GM06990 (cell line): Measurements from ENCODE around the gene GDPD5.

Source experiments
- DNase-seq: peaks from one replicate; pipeline ENCODE4 v3.0.0-alpha.2; 2011; ENCODE audit not compliant: insufficient read length; ENCODE audit errors: extremely low read depth
- H3K27me3 ChIP-seq: replicated peaks from 2 replicates; pipeline ENCODE4 v1.6.0; 2011; ENCODE audit warnings: low read length; ENCODE audit not compliant: control insufficient read depth, insufficient read depth
- H3K36me3 ChIP-seq: 2 replicates; pipeline ENCODE4 v1.5.1; 2011; ENCODE audit warnings: low read length; ENCODE audit not compliant: control insufficient read depth, insufficient read depth
- H3K4me3 ChIP-seq: replicated peaks from 2 replicates; pipeline ENCODE4 v1.5.1; 2011; ENCODE audit warnings: low read depth, mild to moderate bottlenecking, control low read depth, low read length
- TF ChIP-seq, protein P1 (sequence below): IDR thresholded peaks from 2 replicates; pipeline ENCODE4 v1.5.1; 2011; ENCODE audit warnings: low read length, control low read depth, mild to moderate bottlenecking, inconsistent platforms; ENCODE audit not compliant: insufficient read depth, poor library complexity, severe bottlenecking

The GDPD5 gene

DNA sequence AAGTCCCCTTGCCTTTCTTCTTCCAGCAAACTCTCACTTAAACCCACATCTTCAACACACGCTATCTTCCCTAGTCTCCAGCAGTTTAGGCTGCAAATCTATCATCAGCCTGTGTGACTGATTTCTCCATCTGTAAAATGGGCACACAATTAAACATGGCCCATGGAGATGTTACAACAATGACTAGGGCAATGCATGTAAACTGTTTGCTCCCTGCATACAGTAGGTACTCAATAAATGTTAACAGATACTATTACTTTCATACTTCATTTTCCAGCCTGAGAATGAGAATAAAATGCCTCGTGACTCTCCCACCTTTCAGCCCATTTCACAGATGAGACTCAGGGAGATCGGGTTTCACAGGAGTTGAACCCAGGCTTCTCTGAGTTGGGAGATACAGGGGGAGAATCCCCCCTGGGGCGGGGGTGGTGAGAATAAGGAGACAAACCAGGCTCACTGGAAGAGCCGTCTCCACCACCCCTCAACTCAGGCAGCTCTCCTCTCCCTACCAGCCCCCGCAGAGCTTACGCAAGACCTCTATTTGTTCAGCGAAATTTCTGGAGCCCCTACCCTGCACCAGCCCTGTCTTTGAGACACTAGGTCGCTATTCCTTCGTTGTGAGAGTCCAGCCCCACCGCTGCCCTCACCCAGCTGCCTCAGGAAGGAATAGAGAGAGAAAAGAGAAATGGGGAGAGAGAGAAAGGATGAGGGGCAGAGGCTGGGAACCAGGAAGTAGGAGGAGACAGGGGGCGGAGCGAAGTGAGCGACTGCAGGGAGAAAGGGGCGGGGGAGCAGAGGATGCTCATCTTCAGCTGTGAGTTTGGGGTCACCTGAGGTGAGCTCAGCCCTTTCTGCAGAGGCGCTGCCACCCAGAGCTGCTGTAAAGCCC, 50.6 kb downstream of the GDPD5 start:
- no peaks in the 10 kb centered on the region for H3K27me3 ChIP-seq
- H3K36me3 ChIP-seq: no peaks in the 10 kb centered on the region; the same call in 1 of the 2 replicates
- TF ChIP-seq, protein P1, sequence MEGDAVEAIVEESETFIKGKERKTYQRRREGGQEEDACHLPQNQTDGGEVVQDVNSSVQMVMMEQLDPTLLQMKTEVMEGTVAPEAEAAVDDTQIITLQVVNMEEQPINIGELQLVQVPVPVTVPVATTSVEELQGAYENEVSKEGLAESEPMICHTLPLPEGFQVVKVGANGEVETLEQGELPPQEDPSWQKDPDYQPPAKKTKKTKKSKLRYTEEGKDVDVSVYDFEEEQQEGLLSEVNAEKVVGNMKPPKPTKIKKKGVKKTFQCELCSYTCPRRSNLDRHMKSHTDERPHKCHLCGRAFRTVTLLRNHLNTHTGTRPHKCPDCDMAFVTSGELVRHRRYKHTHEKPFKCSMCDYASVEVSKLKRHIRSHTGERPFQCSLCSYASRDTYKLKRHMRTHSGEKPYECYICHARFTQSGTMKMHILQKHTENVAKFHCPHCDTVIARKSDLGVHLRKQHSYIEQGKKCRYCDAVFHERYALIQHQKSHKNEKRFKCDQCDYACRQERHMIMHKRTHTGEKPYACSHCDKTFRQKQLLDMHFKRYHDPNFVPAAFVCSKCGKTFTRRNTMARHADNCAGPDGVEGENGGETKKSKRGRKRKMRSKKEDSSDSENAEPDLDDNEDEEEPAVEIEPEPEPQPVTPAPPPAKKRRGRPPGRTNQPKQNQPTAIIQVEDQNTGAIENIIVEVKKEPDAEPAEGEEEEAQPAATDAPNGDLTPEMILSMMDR: no peak
- H3K4me3 ChIP-seq: no peak overlapping the region
- DNase-seq: peak; percentile 28

DNA sequence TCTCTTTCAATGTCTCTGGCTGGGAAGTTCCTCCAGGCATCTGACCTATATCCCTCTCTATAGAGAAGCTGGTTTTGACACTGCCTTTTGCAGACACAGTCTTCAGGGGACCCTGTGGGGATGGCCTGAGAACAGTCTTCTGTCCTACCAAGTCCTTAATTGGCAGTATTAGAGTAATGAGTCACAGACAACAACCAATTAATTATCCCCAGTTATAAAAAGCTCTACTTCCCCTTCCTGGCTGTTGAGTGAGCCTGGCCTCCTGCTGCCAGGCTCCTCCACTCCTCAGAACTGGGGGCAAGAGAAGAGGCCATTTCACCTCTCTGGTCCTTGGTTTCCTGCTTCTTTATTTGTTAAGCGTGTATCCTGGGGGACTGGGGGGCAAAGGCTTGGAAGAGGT, 51.5 kb downstream of the GDPD5 start:
- TF ChIP-seq, protein P1: no peak
- peak; percentile 25 for DNase-seq
- no peaks in the 10 kb centered on the region; the same call in 1 of the 2 replicates for H3K36me3 ChIP-seq

DNA sequence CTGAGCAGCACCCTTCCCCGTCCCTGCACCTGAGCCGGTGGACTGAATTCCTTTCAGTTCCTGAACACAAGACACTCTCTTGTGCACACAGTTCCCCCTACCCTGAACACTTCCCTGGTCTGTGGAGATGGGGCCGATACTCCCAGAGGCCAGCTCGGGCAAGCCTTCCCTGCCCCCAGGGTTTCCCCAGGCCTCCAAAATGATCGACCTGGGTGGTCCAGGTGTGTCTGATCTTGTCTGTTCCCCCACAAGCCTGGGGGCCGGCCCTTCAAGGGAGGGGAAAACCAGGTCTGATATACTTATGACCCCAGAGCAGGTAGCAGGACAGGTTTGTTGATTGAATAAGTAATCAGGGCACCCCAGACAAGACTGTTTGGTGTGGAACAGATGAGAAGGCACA, 52.1 kb downstream of the GDPD5 start:
- DNase-seq: no peak
- Histone ChIP-seq H3K27me3 (no peaks in the 10 kb centered on the region), H3K4me3 (no peak overlapping the region), H3K36me3 (no peaks in the 10 kb centered on the region; the same call in 1 of the 2 replicates)
- TF ChIP-seq, protein P1: no peak

More for the DNA sequence above, 51.5 kb downstream of the GDPD5 start:
- H3K27me3 ChIP-seq: no peaks in the 10 kb centered on the region
- no peak overlapping the region for H3K4me3 ChIP-seq

DNA sequence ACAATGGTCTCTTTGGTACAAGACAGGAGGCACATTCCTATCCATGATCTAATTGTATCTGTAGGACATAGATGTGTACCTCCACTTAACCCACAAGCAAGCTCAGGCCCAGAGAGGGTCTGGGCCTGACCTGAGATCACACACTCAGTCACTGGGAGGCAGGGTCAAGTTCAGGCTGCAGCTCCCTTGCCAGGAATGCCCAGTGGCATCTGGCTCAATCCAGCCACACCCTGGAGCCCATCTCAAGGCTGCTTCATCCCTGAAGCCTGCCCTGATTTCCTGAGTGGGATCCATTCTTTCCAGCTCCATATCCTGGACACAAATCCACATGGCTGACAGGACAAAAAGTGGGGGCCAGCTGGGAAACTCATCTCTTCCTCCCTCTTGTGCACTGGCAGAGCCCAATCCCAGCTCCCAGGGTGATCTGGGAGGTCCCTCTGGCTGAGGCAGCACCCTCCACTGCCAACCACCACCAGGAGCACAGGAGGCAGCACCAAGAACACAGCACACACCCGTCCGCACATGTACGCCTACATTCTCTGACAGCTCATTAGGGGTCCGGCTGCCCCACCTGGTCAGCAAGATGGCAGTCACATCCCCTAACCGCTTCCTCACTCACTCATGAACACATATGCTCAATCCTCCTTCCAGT, 53.5 kb downstream of the GDPD5 start:
- DNase-seq: no peak
- TF ChIP-seq, protein P1: no peak
- Histone ChIP-seq H3K27me3 (no peaks in the 10 kb centered on the region), H3K4me3 (no peak overlapping the region), H3K36me3 (no peaks in the 10 kb centered on the region; the same call in 1 of the 2 replicates)

DNA sequence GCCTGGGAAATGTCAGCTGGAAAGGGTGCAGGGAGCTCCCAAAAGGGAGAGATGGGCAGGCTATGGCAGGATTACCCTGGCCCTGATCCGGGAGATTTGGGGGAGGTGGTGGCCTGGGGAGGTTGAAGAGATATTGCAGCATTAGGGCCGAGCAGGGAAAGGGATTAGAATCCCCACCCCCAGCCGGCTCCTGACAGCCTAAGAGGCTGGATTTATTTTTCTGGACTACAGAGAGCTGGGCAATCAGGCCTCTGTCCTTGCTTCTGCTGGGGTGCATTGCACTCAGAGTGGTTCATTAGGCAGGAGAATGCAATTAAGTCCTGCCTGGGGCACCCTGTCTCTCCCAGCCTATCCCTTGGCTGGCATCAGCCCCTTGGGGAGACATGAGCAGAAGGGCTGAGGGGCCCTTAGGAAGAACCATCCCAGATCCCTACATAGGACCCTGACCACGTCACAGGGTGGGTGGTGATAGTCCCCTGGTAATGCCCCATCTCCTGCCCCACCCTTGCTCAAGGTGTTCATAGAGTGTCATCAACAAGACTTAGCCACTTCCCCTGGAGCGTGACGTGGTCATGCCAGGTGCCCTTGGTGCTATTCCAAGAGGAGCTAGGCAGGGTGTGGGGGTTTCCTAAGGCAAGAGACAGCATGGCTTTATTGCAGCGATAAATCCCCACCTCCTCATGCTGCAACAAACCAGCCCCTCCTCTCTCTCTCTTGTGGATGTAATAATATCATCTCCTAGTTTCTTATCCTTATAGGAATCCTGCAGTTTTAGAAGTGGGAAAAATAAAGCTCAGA, 54.4 kb downstream of the GDPD5 start:
- Histone ChIP-seq H3K36me3 (no peaks in the 10 kb centered on the region; the same call in 1 of the 2 replicates), H3K4me3 (no peak overlapping the region), H3K27me3 (no peaks in the 10 kb centered on the region)
- DNase-seq: no peak
- TF ChIP-seq, protein P1: no peak
